HEK293 (cell line): ENCODE data around the gene CARD14.
A peak's percentile ranks its signal among the peaks of the same experiment; 100 is the strongest.

Experiments
- CTCF ChIA-PET: fragments of 350-600 bp; formaldehyde crosslinking; extraction: SDS; loops from one replicate; lab custom pipeline; 2021; ENCODE audit warnings: antibody characterized with exemption; lab: Yijun Ruan, JAX
- POLR2A ChIA-PET: fragments of 300-600 bp; formaldehyde crosslinking; extraction: SDS; loops from one replicate; lab custom pipeline; 2020; ENCODE audit warnings: antibody characterized with exemption, inconsistent platforms; lab: Yijun Ruan, JAX
- H3K27ac ChIP-seq: fragments of 200-500 bp; sonication (Bioruptor generic); 2 replicates; pipeline ENCODE4 v1.5.1; 2014; ENCODE audit warnings: low read depth, low read length, control low read depth, inconsistent platforms; ENCODE audit errors: extremely low read depth
- H3K36me3 ChIP-seq, 2 experiments: fragments of 200-500 bp in 1 of 2; sonication (Bioruptor generic) in 1 of 2; 1 replicate in 1 of 2; 2 replicates in 1 of 2; pipeline ENCODE4 v1.5.1; 2014 to 2017; ENCODE audit warnings: inconsistent platforms in 2 of 2, low read length in 2 of 2; ENCODE audit not compliant: control insufficient read depth in 2 of 2, insufficient read depth in 1 of 2
- H3K4me1 ChIP-seq: fragments of 200-500 bp; sonication (Bioruptor generic); 2 replicates; pipeline ENCODE4 v1.5.1; 2014; ENCODE audit warnings: mild to moderate bottlenecking, low read length, inconsistent platforms; ENCODE audit not compliant: control insufficient read depth, insufficient read depth
- H3K4me3 ChIP-seq: 2 replicates; pipeline ENCODE4 v1.5.1; 2011; ENCODE audit warnings: low read depth, mild to moderate bottlenecking, control low read depth, low read length, moderate library complexity
- H3K9me3 ChIP-seq: fragments of 200-500 bp; sonication (Bioruptor generic); 2 replicates; pipeline ENCODE4 v1.5.1; 2014; ENCODE audit warnings: low read depth, low read length, inconsistent platforms; ENCODE audit not compliant: control insufficient read depth, insufficient read depth
- FEZF1 ChIP-seq: fragments of 450-650 bp; formaldehyde crosslinking; IDR thresholded peaks from 2 replicates; pipeline ENCODE4 v1.5.1; 2016; ENCODE audit warnings: missing biosample characterization, missing genetic modification characterization
- KLF1 ChIP-seq: fragments of 450-650 bp; formaldehyde crosslinking; IDR thresholded peaks from 2 replicates; pipeline ENCODE4 v1.5.1; 2016; ENCODE audit warnings: missing biosample characterization, missing genetic modification characterization
- MZF1 ChIP-seq: fragments of 450-650 bp; formaldehyde crosslinking; IDR thresholded peaks from 2 replicates; pipeline ENCODE4 v1.5.1; 2017; ENCODE audit warnings: missing biosample characterization, missing genetic modification characterization, borderline replicate concordance
- SALL2 ChIP-seq: fragments of 450-650 bp; formaldehyde crosslinking; IDR thresholded peaks from 2 replicates; pipeline ENCODE4 v1.5.0; 2017; ENCODE audit warnings: missing biosample characterization, mild to moderate bottlenecking, missing genetic modification characterization, borderline replicate concordance
- SP2 ChIP-seq: fragments of 450-650 bp; formaldehyde crosslinking; IDR thresholded peaks from 2 replicates; pipeline ENCODE4 v1.5.1; 2016; ENCODE audit warnings: missing biosample characterization, missing genetic modification characterization
- SP3 ChIP-seq: fragments of 450-650 bp; formaldehyde crosslinking; IDR thresholded peaks from 2 replicates; pipeline ENCODE4 v1.5.1; 2016; ENCODE audit warnings: missing biosample characterization, missing genetic modification characterization
- ZBTB7A ChIP-seq: fragments of 450-650 bp; formaldehyde crosslinking; IDR thresholded peaks from 2 replicates; pipeline ENCODE4 v1.5.1; 2016; ENCODE audit warnings: low read depth, missing biosample characterization, missing genetic modification characterization
- ZNF211 ChIP-seq: fragments of 450-650 bp; formaldehyde crosslinking; IDR thresholded peaks from 2 replicates; pipeline ENCODE4 v1.5.1; 2016; ENCODE audit warnings: low read depth, missing biosample characterization, missing genetic modification characterization
- ZNF366 ChIP-seq: fragments of 450-650 bp; formaldehyde crosslinking; conservative IDR thresholded peaks from 2 replicates; pipeline ENCODE4 v1.5.1; 2016; ENCODE audit warnings: missing biosample characterization, missing genetic modification characterization
- ZNF624 ChIP-seq: fragments of 450-650 bp; formaldehyde crosslinking; IDR thresholded peaks from 2 replicates; pipeline ENCODE4 v1.5.1; 2017; ENCODE audit warnings: missing biosample characterization, missing genetic modification characterization
- ZNF629 ChIP-seq: fragments of 450-650 bp; formaldehyde crosslinking; IDR thresholded peaks from 2 replicates; pipeline ENCODE4 v1.5.1; 2017; ENCODE audit warnings: missing biosample characterization, missing genetic modification characterization
- ZNF677 ChIP-seq: fragments of 450-650 bp; IDR thresholded peaks from 2 replicates; pipeline ENCODE4 v1.5.0; 2018; ENCODE audit warnings: missing biosample characterization, mild to moderate bottlenecking, missing genetic modification characterization, moderate library complexity
- ZNF701 ChIP-seq: fragments of 450-650 bp; formaldehyde crosslinking; IDR thresholded peaks from 2 replicates; pipeline ENCODE4 v1.5.1; 2016; ENCODE audit warnings: missing biosample characterization, missing genetic modification characterization
- ZNF707 ChIP-seq: fragments of 450-650 bp; formaldehyde crosslinking; IDR thresholded peaks from 2 replicates; pipeline ENCODE4 v1.5.1; 2016; ENCODE audit warnings: missing biosample characterization, missing genetic modification characterization
- ZSCAN16 ChIP-seq: fragments of 450-650 bp; formaldehyde crosslinking; IDR thresholded peaks from 2 replicates; pipeline ENCODE4 v1.5.1; 2016; ENCODE audit warnings: missing biosample characterization, missing genetic modification characterization
- TF ChIP-seq, protein P1 (sequence below): fragments of 450-650 bp; formaldehyde crosslinking; IDR thresholded peaks from 2 replicates; pipeline ENCODE4 v1.5.1; 2016; ENCODE audit warnings: missing biosample characterization, missing genetic modification characterization
- TF ChIP-seq, protein P2 (sequence below): fragments of 450-650 bp; formaldehyde crosslinking; IDR thresholded peaks from 2 replicates; pipeline ENCODE4 v1.5.1; 2016; ENCODE audit warnings: missing biosample characterization, missing genetic modification characterization
- TF ChIP-seq, protein P3 (sequence below): fragments of 450-650 bp; formaldehyde crosslinking; IDR thresholded peaks from 2 replicates; pipeline ENCODE4 v1.5.1; 2016; ENCODE audit warnings: missing biosample characterization, missing genetic modification characterization
- TF ChIP-seq, protein P4 (sequence below): fragments of 450-650 bp; formaldehyde crosslinking; IDR thresholded peaks from 2 replicates; pipeline ENCODE4 v1.5.1; 2016; ENCODE audit warnings: missing biosample characterization, missing genetic modification characterization
- TF ChIP-seq, protein P5 (sequence below): fragments of 450-650 bp; formaldehyde crosslinking; IDR thresholded peaks from 2 replicates; pipeline ENCODE4 v1.5.1; 2016; ENCODE audit warnings: missing biosample characterization, missing genetic modification characterization

CARD14 gene

DNA sequence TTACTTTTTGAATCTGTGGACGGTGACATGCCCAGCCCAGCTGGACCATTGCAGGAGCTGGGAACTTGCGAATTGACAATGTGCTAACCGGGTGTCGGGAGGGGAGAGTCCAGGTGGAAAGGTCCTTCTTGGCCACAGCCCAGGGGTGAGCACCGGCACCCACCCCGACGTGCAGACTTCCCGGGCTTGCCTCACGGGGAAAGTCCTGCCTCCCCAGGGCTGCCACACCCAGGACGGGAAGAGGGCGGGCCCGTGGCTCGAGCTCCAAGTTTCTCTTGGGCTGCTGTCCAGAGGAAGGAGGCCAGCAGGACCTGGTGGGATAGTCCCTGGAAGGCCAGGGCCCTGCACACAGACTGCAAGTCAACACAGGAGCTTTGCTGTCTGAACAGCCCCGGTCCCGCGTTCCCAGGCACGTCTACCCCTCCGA lies 17.7 kb downstream of the CARD14 start:
- POLR2A ChIA-PET: no interaction called here
- H3K4me3 ChIP-seq: no peak overlapping the region
- no peaks in the 10 kb centered on the region for H3K9me3 ChIP-seq
- H3K36me3 ChIP-seq: no peaks in the 10 kb centered on the region
- TF ChIP-seq MZF1 (no peak), ZNF629 (tag by site-specific recombination) (no peak), ZNF677 (tag by site-specific recombination) (no peak), ZNF701 (tag by site-specific recombination) (no peak), ZNF624 (tag by site-specific recombination) (no peak), KLF1 (peak; percentile 32; the same call in 1 of the 2 replicates)
- TF ChIP-seq, protein P1, sequence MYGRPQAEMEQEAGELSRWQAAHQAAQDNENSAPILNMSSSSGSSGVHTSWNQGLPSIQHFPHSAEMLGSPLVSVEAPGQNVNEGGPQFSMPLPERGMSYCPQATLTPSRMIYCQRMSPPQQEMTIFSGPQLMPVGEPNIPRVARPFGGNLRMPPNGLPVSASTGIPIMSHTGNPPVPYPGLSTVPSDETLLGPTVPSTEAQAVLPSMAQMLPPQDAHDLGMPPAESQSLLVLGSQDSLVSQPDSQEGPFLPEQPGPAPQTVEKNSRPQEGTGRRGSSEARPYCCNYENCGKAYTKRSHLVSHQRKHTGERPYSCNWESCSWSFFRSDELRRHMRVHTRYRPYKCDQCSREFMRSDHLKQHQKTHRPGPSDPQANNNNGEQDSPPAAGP (tag by site-specific recombination): no peak
- H3K4me1 ChIP-seq: no peaks in the 10 kb centered on the region
- no peak overlapping the region for H3K27ac ChIP-seq
- CTCF ChIA-PET: interaction anchor here (1.0 kb wide), 1 partner anchor 9 kb away, joined by 5 read pairs; no protein-coding TSS in a partner anchor

DNA sequence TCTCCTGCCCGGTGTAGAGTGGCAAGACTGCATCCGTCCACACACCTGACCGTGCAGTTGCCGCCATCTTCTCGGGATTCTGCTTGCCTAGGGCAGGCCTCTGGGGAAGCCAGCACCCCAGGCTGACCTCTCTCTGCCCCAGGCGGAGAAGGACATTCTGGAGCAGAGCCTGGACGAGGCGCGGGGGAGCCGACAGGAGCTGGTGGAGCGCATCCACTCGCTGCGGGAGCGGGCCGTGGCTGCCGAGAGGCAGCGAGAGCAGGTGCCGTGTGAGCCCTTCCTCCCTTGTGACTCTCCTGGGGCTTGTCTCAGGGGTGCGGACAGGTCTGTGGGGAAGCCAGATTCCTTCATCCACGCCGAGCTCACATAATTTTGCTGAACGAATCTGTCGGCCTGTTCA lies 19.8 kb downstream of the CARD14 start:
- Histone ChIP-seq H3K4me3 (no peak overlapping the region), H3K36me3 (no peaks in the 10 kb centered on the region), H3K9me3 (no peaks in the 10 kb centered on the region), H3K4me1 (no peaks in the 10 kb centered on the region), H3K27ac (no peak overlapping the region)
- ChIA-PET POLR2A (no interaction called here), CTCF (interaction anchor here (0.9 to 1.4 kb wide), 2 partner anchors 107 to 172 kb away, joined by 3 read pairs; no protein-coding TSS in a partner anchor)
- no peak for TF ChIP-seq ZBTB7A (tag by site-specific recombination)

DNA sequence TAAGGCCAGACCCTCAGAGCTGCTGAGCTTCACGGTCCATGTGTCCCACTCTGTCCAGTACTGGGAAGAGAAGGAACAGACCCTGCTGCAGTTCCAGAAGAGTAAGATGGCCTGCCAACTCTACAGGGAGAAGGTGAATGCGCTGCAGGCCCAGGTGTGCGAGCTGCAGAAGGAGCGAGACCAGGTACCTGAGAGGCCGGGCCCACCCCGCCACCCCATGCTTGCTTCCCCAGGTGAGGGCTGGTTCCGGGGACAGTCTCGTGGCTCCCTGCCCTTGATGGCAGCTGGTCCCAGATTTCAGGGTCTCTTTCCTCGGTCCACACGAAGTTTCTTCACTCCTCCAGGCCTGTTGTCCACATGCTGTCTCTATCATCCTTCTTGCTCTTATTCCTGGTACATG lies 20.9 kb downstream of the CARD14 start:
- POLR2A ChIA-PET: no interaction called here
- no peak for TF ChIP-seq SP2 (tag by site-specific recombination)
- TF ChIP-seq, protein P2, sequence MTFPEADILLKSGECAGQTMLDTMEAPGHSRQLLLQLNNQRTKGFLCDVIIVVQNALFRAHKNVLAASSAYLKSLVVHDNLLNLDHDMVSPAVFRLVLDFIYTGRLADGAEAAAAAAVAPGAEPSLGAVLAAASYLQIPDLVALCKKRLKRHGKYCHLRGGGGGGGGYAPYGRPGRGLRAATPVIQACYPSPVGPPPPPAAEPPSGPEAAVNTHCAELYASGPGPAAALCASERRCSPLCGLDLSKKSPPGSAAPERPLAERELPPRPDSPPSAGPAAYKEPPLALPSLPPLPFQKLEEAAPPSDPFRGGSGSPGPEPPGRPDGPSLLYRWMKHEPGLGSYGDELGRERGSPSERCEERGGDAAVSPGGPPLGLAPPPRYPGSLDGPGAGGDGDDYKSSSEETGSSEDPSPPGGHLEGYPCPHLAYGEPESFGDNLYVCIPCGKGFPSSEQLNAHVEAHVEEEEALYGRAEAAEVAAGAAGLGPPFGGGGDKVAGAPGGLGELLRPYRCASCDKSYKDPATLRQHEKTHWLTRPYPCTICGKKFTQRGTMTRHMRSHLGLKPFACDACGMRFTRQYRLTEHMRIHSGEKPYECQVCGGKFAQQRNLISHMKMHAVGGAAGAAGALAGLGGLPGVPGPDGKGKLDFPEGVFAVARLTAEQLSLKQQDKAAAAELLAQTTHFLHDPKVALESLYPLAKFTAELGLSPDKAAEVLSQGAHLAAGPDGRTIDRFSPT: no peak
- no peak for TF ChIP-seq ZSCAN16
- no peak for TF ChIP-seq ZNF707 (tag by site-specific recombination)
- no peak for TF ChIP-seq SALL2 (tag by site-specific recombination)
- TF ChIP-seq ZNF366: no peak
- TF ChIP-seq FEZF1 (tag by site-specific recombination): no peak
- no peak for TF ChIP-seq ZNF211 (tag by site-specific recombination)
- TF ChIP-seq, protein P3, sequence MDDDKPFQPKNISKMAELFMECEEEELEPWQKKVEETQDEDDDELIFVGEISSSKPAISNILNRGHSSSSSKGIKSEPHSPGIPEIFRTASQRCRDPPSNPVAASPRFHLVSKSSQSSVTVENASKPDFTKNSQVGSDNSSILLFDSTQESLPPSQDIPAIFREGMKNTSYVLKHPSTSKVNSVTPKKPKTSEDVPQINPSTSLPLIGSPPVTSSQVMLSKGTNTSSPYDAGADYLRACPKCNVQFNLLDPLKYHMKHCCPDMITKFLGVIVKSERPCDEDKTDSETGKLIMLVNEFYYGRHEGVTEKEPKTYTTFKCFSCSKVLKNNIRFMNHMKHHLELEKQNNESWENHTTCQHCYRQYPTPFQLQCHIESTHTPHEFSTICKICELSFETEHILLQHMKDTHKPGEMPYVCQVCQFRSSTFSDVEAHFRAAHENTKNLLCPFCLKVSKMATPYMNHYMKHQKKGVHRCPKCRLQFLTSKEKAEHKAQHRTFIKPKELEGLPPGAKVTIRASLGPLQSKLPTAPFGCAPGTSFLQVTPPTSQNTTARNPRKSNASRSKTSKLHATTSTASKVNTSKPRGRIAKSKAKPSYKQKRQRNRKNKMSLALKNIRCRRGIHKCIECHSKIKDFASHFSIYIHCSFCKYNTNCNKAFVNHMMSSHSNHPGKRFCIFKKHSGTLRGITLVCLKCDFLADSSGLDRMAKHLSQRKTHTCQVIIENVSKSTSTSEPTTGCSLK (tag by site-specific recombination): no peak
- TF ChIP-seq, protein P4, sequence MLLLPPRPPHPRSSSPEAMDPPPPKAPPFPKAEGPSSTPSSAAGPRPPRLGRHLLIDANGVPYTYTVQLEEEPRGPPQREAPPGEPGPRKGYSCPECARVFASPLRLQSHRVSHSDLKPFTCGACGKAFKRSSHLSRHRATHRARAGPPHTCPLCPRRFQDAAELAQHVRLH: no peak
- TF ChIP-seq SP3 (tag by site-specific recombination): no peak
- TF ChIP-seq, protein P5, sequence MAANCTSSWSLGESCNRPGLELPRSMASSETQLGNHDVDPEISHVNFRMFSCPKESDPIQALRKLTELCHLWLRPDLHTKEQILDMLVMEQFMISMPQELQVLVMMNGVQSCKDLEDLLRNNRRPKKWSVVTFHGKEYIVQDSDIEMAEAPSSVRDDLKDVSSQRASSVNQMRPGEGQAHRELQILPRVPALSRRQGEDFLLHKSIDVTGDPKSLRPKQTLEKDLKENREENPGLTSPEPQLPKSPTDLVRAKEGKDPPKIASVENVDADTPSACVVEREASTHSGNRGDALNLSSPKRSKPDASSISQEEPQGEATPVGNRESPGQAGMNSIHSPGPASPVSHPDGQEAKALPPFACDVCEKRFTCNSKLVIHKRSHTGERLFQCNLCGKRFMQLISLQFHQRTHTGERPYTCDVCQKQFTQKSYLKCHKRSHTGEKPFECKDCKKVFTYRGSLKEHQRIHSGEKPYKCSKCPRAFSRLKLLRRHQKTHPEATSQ (tag by site-specific recombination): no peak
- CTCF ChIA-PET: interaction anchor here (1.3 kb wide), 1 partner anchor 182 kb away, joined by 4 read pairs; no protein-coding TSS in a partner anchor
- Histone ChIP-seq H3K27ac (no peak overlapping the region), H3K4me1 (no peaks in the 10 kb centered on the region), H3K4me3 (no peak overlapping the region), H3K9me3 (no peaks in the 10 kb centered on the region), H3K36me3 (no peaks in the 10 kb centered on the region)
